Measurements from ENCODE around the gene ACMSD.

ACMSD gene

GRCh38 chr2:134852518-134852917 is 14.1 kb downstream of the ACMSD start:
- Mint-ChIP-seq H3K36me3 (ENCODE audit: low read depth) (no peaks in the 10 kb centered on the region), H3K27me3 (ENCODE audit: low read depth, poor library complexity) (peaks cover 6% of the 10 kb centered on the region), H3K4me1 (no peaks in the 10 kb centered on the region), H3K4me3 (no peak overlapping the region), H3K9me3 (peaks cover 15% of the 10 kb centered on the region), H3K27ac (no peak overlapping the region)
- no peak for DNase-seq
- TF ChIP-seq CTCF (IDR thresholded peaks at IDR 0.05), result no peak

- DNase-seq, result no peak
- Mint-ChIP-seq H3K36me3 (ENCODE audit: low read depth) (no peaks in the 10 kb centered on the region), H3K4me1 (no peaks in the 10 kb centered on the region), H3K4me3 (no peak overlapping the region), H3K27ac (no peak overlapping the region), H3K9me3 (no peaks in the 10 kb centered on the region), H3K27me3 (ENCODE audit: low read depth, poor library complexity) (no peaks in the 10 kb centered on the region)
- no peak for TF ChIP-seq CTCF (IDR thresholded peaks at IDR 0.05)
These were observed 17.3 kb downstream of the ACMSD start for GRCh38 chr2:134855709-134856108.

- TF ChIP-seq CTCF (IDR thresholded peaks at IDR 0.05), result no peak
- H3K4me3 Mint-ChIP-seq, result no peak overlapping the region
- no peak overlapping the region for H3K27ac Mint-ChIP-seq
- no peaks in the 10 kb centered on the region for H3K9me3 Mint-ChIP-seq
- DNase-seq, result no peak
- H3K36me3 Mint-ChIP-seq (ENCODE audit: low read depth), result no peaks in the 10 kb centered on the region
- H3K4me1 Mint-ChIP-seq, result no peaks in the 10 kb centered on the region
- H3K27me3 Mint-ChIP-seq (ENCODE audit: low read depth, poor library complexity), result no peaks in the 10 kb centered on the region
These were observed 19.8 kb downstream of the ACMSD start for GRCh38 chr2:134858245-134858644.

- H3K4me3 Mint-ChIP-seq, result no peak overlapping the region
- no peak for TF ChIP-seq CTCF (IDR thresholded peaks at IDR 0.05)
- H3K27me3 Mint-ChIP-seq (ENCODE audit: low read depth, poor library complexity), result no peaks in the 10 kb centered on the region
- no peak for DNase-seq
- H3K36me3 Mint-ChIP-seq (ENCODE audit: low read depth), result no peaks in the 10 kb centered on the region
- H3K9me3 Mint-ChIP-seq, result no peaks in the 10 kb centered on the region
- H3K27ac Mint-ChIP-seq, result no peak overlapping the region
- H3K4me1 Mint-ChIP-seq, result no peaks in the 10 kb centered on the region
These were observed 22.8 kb downstream of the ACMSD start for GRCh38 chr2:134861173-134861572.

GRCh38 chr2:134862069-134862468 is 23.7 kb downstream of the ACMSD start:
- Mint-ChIP-seq H3K4me3 (no peak overlapping the region), H3K27me3 (ENCODE audit: low read depth, poor library complexity) (no peaks in the 10 kb centered on the region), H3K36me3 (ENCODE audit: low read depth) (no peaks in the 10 kb centered on the region), H3K27ac (no peak overlapping the region), H3K4me1 (no peaks in the 10 kb centered on the region), H3K9me3 (no peaks in the 10 kb centered on the region)
- DNase-seq, result no peak
- TF ChIP-seq CTCF (IDR thresholded peaks at IDR 0.05), result no peak

- H3K36me3 Mint-ChIP-seq (ENCODE audit: low read depth), result no peaks in the 10 kb centered on the region
- H3K9me3 Mint-ChIP-seq, result no peaks in the 10 kb centered on the region
- no peak overlapping the region for H3K4me3 Mint-ChIP-seq
- no peaks in the 10 kb centered on the region for H3K27me3 Mint-ChIP-seq (ENCODE audit: low read depth, poor library complexity)
- no peak for DNase-seq
- no peak overlapping the region for H3K27ac Mint-ChIP-seq
- TF ChIP-seq CTCF (IDR thresholded peaks at IDR 0.05), result no peak
- H3K4me1 Mint-ChIP-seq, result no peaks in the 10 kb centered on the region
These were observed 24.3 kb downstream of the ACMSD start for GRCh38 chr2:134862674-134863073.

All from nephron progenitor cell (in vitro differentiated cells).